CD4-positive, alpha-beta T cell (primary cell): ENCODE results near the gene STARD7. TPM values are rescaled to one million over a fixed set of nuclear protein-coding genes. Genes with fewer than 3 reads are reported as not detected.
A peak's percentile ranks its signal among the peaks of the same experiment; 100 is the strongest.

ENCODE experiments used
- ATAC-seq: fragments of 200-7000 bp; cut with Tn5 transposase; one replicate; pipeline ENCODE4 v1.10.0; 2022; ENCODE audit warnings: mild to moderate bottlenecking; ENCODE audit not compliant: poor library complexity
- CTCF ChIA-PET: fragments of 350-600 bp; sonication (Branson Sonifier 250); formaldehyde crosslinking; loops from one replicate; lab custom pipeline; 2021; ENCODE audit warnings: antibody characterized with exemption, inconsistent platforms; lab: Charles Lee
- POLR2A ChIA-PET: fragments of 350-600 bp; sonication (Branson Sonifier 250); formaldehyde crosslinking; loops from one replicate; lab custom pipeline; 2021; ENCODE audit warnings: antibody characterized with exemption, inconsistent platforms; lab: Charles Lee
- DNase-seq, 14 experiments: peaks; one replicate each; pipeline ENCODE4 v3.0.0-alpha.2; 2013 to 2020; ENCODE audit warnings: mixed read lengths in 2 of 14
- H3K27ac ChIP-seq, 2 donors: one replicate each; pipeline versions ENCODE4 v1.5.1 to v1.7.0; 2013; ENCODE audit warnings: low read length in 2 of 2, low read depth in 1 of 2, mild to moderate bottlenecking in 1 of 2
- H3K27me3 ChIP-seq, 2 experiments: 1 replicate in 1 of 2; 2 replicates in 1 of 2; pipeline versions ENCODE4 v1.6.1 to v1.7.0; 2013; ENCODE audit warnings: low read length in 2 of 2, control low read depth in 1 of 2, mild to moderate bottlenecking in 1 of 2, moderate library complexity in 1 of 2; ENCODE audit not compliant: insufficient read depth in 2 of 2, control insufficient read depth in 1 of 2
- H3K36me3 ChIP-seq: one replicate; pipeline ENCODE4 v1.6.1; 2013; ENCODE audit warnings: low read length, control low read depth; ENCODE audit not compliant: insufficient read depth
- H3K4me1 ChIP-seq: one replicate; pipeline ENCODE4 v1.6.1; 2013; ENCODE audit warnings: low read length, control low read depth; ENCODE audit not compliant: insufficient read depth
- H3K4me3 ChIP-seq: one replicate; pipeline ENCODE4 v1.5.1; 2013; ENCODE audit warnings: mild to moderate bottlenecking, low read length, moderate library complexity
- H3K9me3 ChIP-seq, 2 experiments: 1 replicate in 1 of 2; 2 replicates in 1 of 2; pipeline versions ENCODE4 v1.6.1 to v1.7.0; 2013; ENCODE audit warnings: low read length in 2 of 2, mild to moderate bottlenecking in 2 of 2, control low read depth in 1 of 2, moderate library complexity in 1 of 2; ENCODE audit not compliant: control insufficient read depth in 1 of 2, insufficient read depth in 1 of 2
- H3K27ac Mint-ChIP-seq: one replicate; pipeline ENCODE4 v1.8.0; 2020; ENCODE audit warnings: mixed read lengths
- H3K27me3 Mint-ChIP-seq: one replicate; pipeline ENCODE4 v1.8.0; 2021; ENCODE audit warnings: mixed read lengths
- H3K36me3 Mint-ChIP-seq: one replicate; pipeline ENCODE4 v1.8.0; 2021; ENCODE audit warnings: low read depth, mixed read lengths
- H3K4me1 Mint-ChIP-seq: one replicate; pipeline ENCODE4 v1.8.0; 2021; ENCODE audit warnings: low read depth, mixed read lengths
- H3K4me3 Mint-ChIP-seq: one replicate; pipeline ENCODE4 v1.8.0; 2020; ENCODE audit warnings: mild to moderate bottlenecking, mixed read lengths
- H3K9me3 Mint-ChIP-seq: one replicate; pipeline ENCODE4 v1.8.0; 2020; ENCODE audit warnings: mixed read lengths
- CTCF ChIP-seq: fragments of 200-600 bp; IDR thresholded peaks from one replicate; pipeline ENCODE4 v1.8.0; 2022; ENCODE audit warnings: antibody characterized with exemption, mild to moderate bottlenecking
- intact Hi-C, 2 experiments: fragments of 100-400 bp; cut with DNase I in 1 of 2; cut with micrococcal nuclease in 1 of 2; formaldehyde crosslinking; loops; one replicate each; pipeline versions ENCODE4 v1.15.1 to v1.9.0; 2023 to 2025; cut with DNase I, micrococcal nuclease
- total RNA-seq, 174 experiments: library from RNA in 2 of 174; stranded (reverse) in 2 of 174; gene quantifications; one replicate each; pipeline ENCODE4 v1.2.3 and lab custom pipeline; 2021 to 2026

Gene STARD7
- total RNA-seq, 2 experiments from 2014 or later: 57.4 to 58.6 TPM

GRCh38 chr2:96146881-96147592, 61.6 kb downstream of the STARD7 start:
- Mint-ChIP-seq H3K27ac (peak overlapping the region; percentile 98), H3K4me1 (peaks cover 89% of the 10 kb centered on the region), H3K9me3 (no peaks in the 10 kb centered on the region), H3K4me3 (peak overlapping the region; percentile 88), H3K36me3 (peaks cover 43% of the 10 kb centered on the region), H3K27me3 (no peaks in the 10 kb centered on the region)
- H3K27ac ChIP-seq: peak overlapping the region; percentile 97 to 99
- H3K4me1 ChIP-seq: peaks cover 84% of the 10 kb centered on the region
- intact Hi-C loops: loop anchor here (5.0 kb wide), 2 partner anchors 60 to 390 kb away; partner anchors contain the start of genes ARID5A (in 2 of the 2) and STARD7 (in 1 of the 2)
- H3K27me3 ChIP-seq: no peaks in the 10 kb centered on the region
- ChIA-PET CTCF (interaction anchor here (1.1 to 15.2 kb wide), 7 partner anchors 8 to 407 kb away, joined by 3 to 229 read pairs (median 8); partner anchors contain the start of genes ADRA2B and ASTL), POLR2A (interaction anchor here (1.1 to 13.8 kb wide), 10 partner anchors 8 to 669 kb away, joined by 3 to 199 read pairs (median 15); partner anchors contain the start of genes ARID5A, ASTL, CNNM3 and SNRNP200)
- no peak for TF ChIP-seq CTCF
- H3K4me3 ChIP-seq: peak overlapping the region; percentile 59
- peaks cover 24% of the 10 kb centered on the region for H3K36me3 ChIP-seq
- ATAC-seq: no peak
- no peaks in the 10 kb centered on the region for H3K9me3 ChIP-seq
- peak in 2 of 14 experiments; percentile 32 to 73 for DNase-seq

DNA sequence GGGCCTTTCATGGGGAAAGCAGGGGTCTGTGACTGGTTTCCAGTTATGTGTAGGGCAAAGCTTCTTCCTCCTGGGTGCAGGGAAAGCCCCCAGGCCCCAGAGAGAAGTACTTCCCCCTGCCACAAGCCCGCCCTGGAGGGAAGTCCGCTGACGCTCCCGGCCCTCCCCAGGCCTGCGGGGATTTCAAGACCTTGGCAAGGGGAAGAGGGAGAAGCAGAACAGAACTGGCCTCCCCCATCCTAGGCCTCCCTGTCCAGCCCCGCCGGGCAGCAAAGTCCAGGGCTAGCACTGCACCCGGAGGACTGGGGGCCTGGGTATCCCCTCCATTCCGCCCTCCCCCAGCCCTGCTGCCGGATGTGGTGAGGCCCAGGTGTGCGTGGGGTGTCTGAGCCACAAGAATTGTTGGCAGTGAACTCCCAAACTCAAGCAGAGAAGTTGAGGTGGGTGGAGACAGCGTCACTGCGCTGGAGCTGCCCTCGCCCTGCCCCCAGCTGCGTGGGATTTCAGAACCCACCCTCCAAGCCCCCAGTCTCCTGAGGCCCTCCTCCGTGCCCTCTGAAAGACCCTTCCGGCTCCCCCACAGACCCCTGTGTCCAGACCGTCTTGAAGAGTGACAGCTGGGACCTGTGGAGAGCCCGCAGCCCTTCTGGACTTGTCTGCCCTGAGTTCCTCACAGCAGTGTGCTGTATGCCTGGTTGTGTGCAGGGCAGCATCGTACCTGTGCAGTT, 62.3 kb downstream of the STARD7 start:
- intact Hi-C loops: loop anchor here (5.0 kb wide), 2 partner anchors 61 to 391 kb away; partner anchors contain the start of genes ARID5A (in 2 of the 2) and STARD7 (in 1 of the 2)
- Mint-ChIP-seq H3K27me3 (no peaks in the 10 kb centered on the region), H3K9me3 (no peaks in the 10 kb centered on the region), H3K4me1 (peaks cover 89% of the 10 kb centered on the region), H3K36me3 (peaks cover 49% of the 10 kb centered on the region), H3K27ac (peak overlapping the region; percentile 98), H3K4me3 (peak overlapping the region; percentile 88)
- no peaks in the 10 kb centered on the region for H3K9me3 ChIP-seq
- CTCF ChIA-PET: interaction anchor here (1.1 to 15.2 kb wide), 5 partner anchors 8 to 154 kb away, joined by 3 to 229 read pairs (median 8); partner anchors contain the start of gene ASTL
- peaks cover 24% of the 10 kb centered on the region for H3K36me3 ChIP-seq
- ATAC-seq: peak; percentile 38
- H3K4me3 ChIP-seq: peak overlapping the region; percentile 59
- DNase-seq: peak; percentile 80 to 96 (median 86)
- peaks cover 83% of the 10 kb centered on the region for H3K4me1 ChIP-seq
- H3K27ac ChIP-seq: peak overlapping the region; percentile 97 to 99
- no peaks in the 10 kb centered on the region for H3K27me3 ChIP-seq
- POLR2A ChIA-PET: interaction anchor here (0.7 to 13.8 kb wide), 10 partner anchors 7 to 670 kb away, joined by 3 to 199 read pairs (median 15); partner anchors contain the start of genes ARID5A, ASTL, CNNM3 and SNRNP200
- TF ChIP-seq CTCF: no peak

DNA sequence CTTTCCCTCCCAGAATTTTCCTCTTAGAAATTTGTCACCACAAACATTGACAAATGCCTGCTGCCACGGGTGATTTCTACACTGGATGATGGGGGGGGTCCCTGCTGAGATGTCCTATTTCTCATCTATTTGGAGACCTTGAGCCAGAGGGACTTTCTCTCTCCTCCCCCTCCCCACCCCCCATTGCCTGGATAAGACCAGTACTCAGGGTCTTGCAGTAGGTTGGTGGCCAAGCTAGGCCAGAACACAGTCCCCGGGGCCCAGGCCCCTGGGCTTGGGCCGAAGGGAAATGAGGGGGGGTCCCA, 62.8 kb downstream of the STARD7 start:
- peak overlapping the region; percentile 98 for H3K27ac Mint-ChIP-seq
- H3K4me1 Mint-ChIP-seq: peaks cover 84% of the 10 kb centered on the region
- H3K36me3 Mint-ChIP-seq: peaks cover 53% of the 10 kb centered on the region

More for the DNA sequence above, 62.8 kb downstream of the STARD7 start:
- ATAC-seq: no peak
- H3K27me3 ChIP-seq: no peaks in the 10 kb centered on the region
- intact Hi-C loops: loop anchor here (2.0 to 5.0 kb wide), 5 partner anchors 19 to 392 kb away; partner anchors contain the start of genes ARID5A (in 2 of the 2), STARD7 (in 2 of the 2) and TMEM127 (in 1 of the 2)
- H3K4me3 Mint-ChIP-seq: peak overlapping the region; percentile 88
- CTCF ChIA-PET: interaction anchor here (1.6 to 15.2 kb wide), 3 partner anchors 29 to 153 kb away, joined by 7 to 229 read pairs (median 8); no protein-coding TSS in a partner anchor
- TF ChIP-seq CTCF: no peak
- no peaks in the 10 kb centered on the region for H3K9me3 Mint-ChIP-seq
- H3K4me3 ChIP-seq: peak overlapping the region; percentile 59
- peaks cover 78% of the 10 kb centered on the region for H3K4me1 ChIP-seq
- POLR2A ChIA-PET: interaction anchor here (0.7 to 13.8 kb wide), 9 partner anchors 12 to 670 kb away, joined by 3 to 199 read pairs (median 20); partner anchors contain the start of genes ARID5A, CNNM3, SNRNP200 and STARD7
- no peaks in the 10 kb centered on the region for H3K9me3 ChIP-seq
- no peaks in the 10 kb centered on the region for H3K27me3 Mint-ChIP-seq
- peaks cover 27% of the 10 kb centered on the region for H3K36me3 ChIP-seq
- peak overlapping the region; percentile 97 to 99 for H3K27ac ChIP-seq
- no peak for DNase-seq
